HepG2 (cell line): ENCODE results near the gene TNFRSF25. TPM values are rescaled to one million over a fixed set of nuclear protein-coding genes. Genes with fewer than 3 reads are reported as not detected.

ENCODE experiments used
- ATAC-seq: fragments of 200-7000 bp; cut with Tn5 transposase; 3 replicates; pipeline ENCODE4 v1.9.1; 2020; ENCODE audit warnings: mild to moderate bottlenecking, moderate library complexity
- BruUV-seq: library from RNA; stranded (reverse); fragments of 400-500 nt; replicated peaks from 2 replicates; lab custom pipeline; 2021; lab: Mats Ljungman, UMichigan
- CTCF ChIA-PET: fragments of 300-600 bp; formaldehyde crosslinking; extraction: SDS; loops from one replicate; lab custom pipeline; 2021; ENCODE audit warnings: low total read pairs, inconsistent platforms, low intra/inter-chr PET ratio; lab: Yijun Ruan, JAX
- POLR2A ChIA-PET: fragments of 350-600 bp; sonication (Branson Sonifier 250); formaldehyde crosslinking; loops from one replicate; lab custom pipeline; 2020; ENCODE audit warnings: antibody characterized with exemption, inconsistent platforms; lab: Yijun Ruan, JAX
- DNase-seq: peaks from one replicate; pipeline ENCODE4 v3.0.0-alpha.2; 2015; ENCODE audit warnings: low spot score
- FAIRE-seq: peaks from 3 replicates; lab custom pipeline; 2011; peaks lifted over from hg19 to GRCh38; lab: Jason Lieb, UNC
- H2AFZ ChIP-seq: one replicate; pipeline ENCODE4 v1.6.1; 2011; ENCODE audit warnings: low read length, inconsistent platforms
- H3K27ac ChIP-seq: fragments of 300-600 bp; 3 replicates; pipeline ENCODE4 v1.8.0; 2011; ENCODE audit warnings: mixed run types, mild to moderate bottlenecking, mixed read lengths, low read length, inconsistent platforms; ENCODE audit not compliant: insufficient read depth; ENCODE audit errors: extremely low read length
- H3K27me3 ChIP-seq, 2 experiments: fragments of 200-600 bp in 1 of 2; 2 replicates in 1 of 2; 3 replicates in 1 of 2; pipeline versions ENCODE4 v1.6.0 to v1.8.0; 2011; ENCODE audit warnings: low read length in 2 of 2, mild to moderate bottlenecking in 2 of 2, moderate library complexity in 2 of 2, inconsistent platforms in 1 of 2; ENCODE audit not compliant: insufficient read depth in 2 of 2, control insufficient read depth in 1 of 2
- H3K36me3 ChIP-seq, 2 experiments: fragments of 200-600 bp in 1 of 2; replicated peaks in 1 of 2; 2 replicates in 1 of 2; 3 replicates in 1 of 2; pipeline versions ENCODE4 v1.5.1 to v1.8.0; 2011; ENCODE audit warnings: low read length in 2 of 2, inconsistent platforms in 1 of 2; ENCODE audit not compliant: insufficient read depth in 2 of 2, control insufficient read depth in 1 of 2
- H3K4me1 ChIP-seq: 2 replicates; pipeline ENCODE4 v1.5.1; 2012; ENCODE audit warnings: low read length, inconsistent platforms; ENCODE audit not compliant: insufficient read depth
- H3K4me2 ChIP-seq: 2 replicates; pipeline ENCODE4 v1.6.0; 2011; ENCODE audit warnings: low read depth, low read length, inconsistent platforms
- H3K4me3 ChIP-seq, 3 experiments: fragments of 200-600 bp in 1 of 3; sonication (generic), shearing (Covaris generic) in 1 of 3; replicated peaks in 1 of 3; 2 replicates each; pipeline ENCODE4 v1.5.1; 2011 to 2016; ENCODE audit warnings: low read length in 3 of 3, inconsistent platforms in 2 of 3, low read depth in 2 of 3, mild to moderate bottlenecking in 2 of 3, control low read depth in 1 of 3, mixed read lengths in 1 of 3; ENCODE audit not compliant: insufficient read depth in 1 of 3
- H3K79me2 ChIP-seq: one replicate; pipeline ENCODE4 v1.6.1; 2011; ENCODE audit warnings: low read length, inconsistent platforms; ENCODE audit not compliant: insufficient read depth
- H3K9ac ChIP-seq: 2 replicates; pipeline ENCODE4 v1.6.0; 2011; ENCODE audit warnings: mild to moderate bottlenecking, low read depth, low read length, inconsistent platforms; ENCODE audit not compliant: insufficient read depth
- H3K9me3 ChIP-seq: 2 replicates; pipeline ENCODE4 v1.5.1; 2012; ENCODE audit warnings: mild to moderate bottlenecking, low read length
- H4K20me1 ChIP-seq: 2 replicates; pipeline ENCODE4 v1.6.0; 2011; ENCODE audit warnings: inconsistent platforms, mild to moderate bottlenecking, low read length, moderate library complexity; ENCODE audit not compliant: insufficient read depth
- ATF4 ChIP-seq, 2 experiments: fragments of 450-650 bp in 1 of 2; sonication (generic) in 1 of 2; formaldehyde crosslinking; IDR thresholded peaks; 2 replicates each; pipeline versions ENCODE4 v1.5.0 to v1.8.0; 2020 to 2022; ENCODE audit warnings: mild to moderate bottlenecking in 1 of 2, missing genetic modification reagents in 1 of 2
- CHD4 ChIP-seq: fragments of 200-600 bp; sonication (generic); IDR thresholded peaks from 2 replicates; pipeline ENCODE4 v1.7.0; 2017; ENCODE audit warnings: mild to moderate bottlenecking, low read length, borderline replicate concordance
- KDM1A ChIP-seq: IDR thresholded peaks from 2 replicates; pipeline ENCODE4 v1.6.1; 2016; ENCODE audit warnings: missing compliant biosample characterization
- MBD4 ChIP-seq: IDR thresholded peaks from 2 replicates; pipeline ENCODE4 v1.6.1; 2012; ENCODE audit warnings: low read length, inconsistent platforms, borderline replicate concordance
- USF2 ChIP-seq, 2 experiments: sonication (generic) in 1 of 2; formaldehyde crosslinking in 1 of 2; IDR thresholded peaks; 2 replicates each; pipeline versions ENCODE4 v1.5.1 to v1.6.1; 2011 to 2020; ENCODE audit warnings: borderline replicate concordance in 1 of 2, low read depth in 1 of 2, low read length in 1 of 2, mild to moderate bottlenecking in 1 of 2, missing genetic modification reagents in 1 of 2, moderate library complexity in 1 of 2
- ZMYM3 ChIP-seq: sonication (generic); formaldehyde crosslinking; IDR thresholded peaks from 2 replicates; pipeline ENCODE4 v1.5.1; 2020; ENCODE audit warnings: mild to moderate bottlenecking, missing genetic modification reagents
- ZNF552 ChIP-seq: sonication (generic); formaldehyde crosslinking; IDR thresholded peaks from 2 replicates; pipeline ENCODE4 v1.9.0; 2022; ENCODE audit warnings: missing genetic modification reagents, mild to moderate bottlenecking, borderline replicate concordance
- ZNF556 ChIP-seq: sonication (generic); formaldehyde crosslinking; IDR thresholded peaks from 2 replicates; pipeline ENCODE4 v1.4.0; 2020; ENCODE audit warnings: mild to moderate bottlenecking, missing genetic modification reagents, borderline replicate concordance
- ZNF629 ChIP-seq: sonication (generic); formaldehyde crosslinking; conservative IDR thresholded peaks from 2 replicates; pipeline ENCODE4 v1.5.0; 2020; ENCODE audit warnings: missing genetic modification reagents
- WGBS: methylation state at CpG from one replicate; pipeline ENCODE4 v1.1.6; 2017; ENCODE audit warnings: low lambda C conversion rate; 5-methylcytosine and 5-hydroxymethylcytosine counted together
- in situ Hi-C: cut with HindIII; loops from 2 replicates; pipeline ENCODE4 v1.10.0; 2017; ENCODE audit warnings: low pct_unique_long_range_greater_than_20kb; ENCODE audit not compliant: extremely low pct_ligation_motif_present
- intact Hi-C: fragments of 100-400 bp; cut with micrococcal nuclease; formaldehyde crosslinking; loops from one replicate; pipeline ENCODE4 v1.10.0; 2022; ENCODE audit not compliant: unreplicated experiment
- polyA plus RNA-seq, 8 experiments: library from polyadenylated mRNA; depleted of rRNA in 3 of 8; stranded (reverse) in 7 of 8; unstranded in 1 of 8; fragments of >200 nt; fragmentation: Illumina TruSeq in 4 of 8; extraction: Trizol in 4 of 8; gene quantifications; 2 replicates each; pipeline versions ENCODE4 v1.2.1 to v1.2.3, GENCODE V29; 2011 to 2016; ENCODE audit warnings: low read depth in 4 of 8, missing spikeins in 1 of 8, mixed read lengths in 1 of 8; ENCODE audit not compliant: insufficient read depth in 1 of 8
- total RNA-seq, 5 experiments: library from RNA; depleted of rRNA; stranded (reverse); fragments of >200 nt; fragmentation: Illumina TruSeq; extraction: Trizol; gene quantifications; 2 replicates each; pipeline ENCODE4 v1.2.3, GENCODE V29; 2016; ENCODE audit warnings: low read depth in 1 of 5
- TF ChIP-seq, protein P1 (sequence below): sonication (generic); formaldehyde crosslinking; IDR thresholded peaks from 2 replicates; pipeline ENCODE4 v1.5.0; 2020; ENCODE audit warnings: mild to moderate bottlenecking, missing genetic modification reagents, moderate library complexity
- TF ChIP-seq, protein P2 (sequence below): sonication (generic); formaldehyde crosslinking; IDR thresholded peaks from 2 replicates; pipeline ENCODE4 v1.4.0; 2020; ENCODE audit warnings: missing genetic modification reagents

Gene TNFRSF25
- total and polyA plus RNA-seq, 2 of the 13 experiments (the other 11 are each of a cell fraction or from before 2014, with no cell fraction given), result 1.4 to 1.5 TPM

GRCh38 chr1:6501279-6501813, 35.4 kb upstream of the TNFRSF25 start:
- Histone ChIP-seq H3K4me3 (no peak overlapping the region), H3K9me3 (no peaks in the 10 kb centered on the region), H3K27me3 (peaks cover 34 to 84% of the 10 kb centered on the region in 2 experiments; a peak in 4 of 5 replicates), H3K9ac (no peak overlapping the region), H3K36me3 (no peaks in the 10 kb centered on the region), H3K79me2 (no peaks in the 10 kb centered on the region), H4K20me1 (no peaks in the 10 kb centered on the region), H3K4me1 (peaks cover 58% of the 10 kb centered on the region), H2AFZ (no peak overlapping the region), H3K27ac (no peak overlapping the region)
- WGBS, result 23% methylated on average over 9 of the region's 10 CpGs
- ChIA-PET POLR2A (interaction anchor here (0.5 kb wide), 1 partner anchor 51 kb away, joined by 3 read pairs; no protein-coding TSS in a partner anchor), CTCF (no interaction called here)
- intact Hi-C loops, result no loop called here
- FAIRE-seq (no peak), DNase-seq (no peak), ATAC-seq (no peak)
- no TSS peak for BruUV-seq
- TF ChIP-seq, protein P1, sequence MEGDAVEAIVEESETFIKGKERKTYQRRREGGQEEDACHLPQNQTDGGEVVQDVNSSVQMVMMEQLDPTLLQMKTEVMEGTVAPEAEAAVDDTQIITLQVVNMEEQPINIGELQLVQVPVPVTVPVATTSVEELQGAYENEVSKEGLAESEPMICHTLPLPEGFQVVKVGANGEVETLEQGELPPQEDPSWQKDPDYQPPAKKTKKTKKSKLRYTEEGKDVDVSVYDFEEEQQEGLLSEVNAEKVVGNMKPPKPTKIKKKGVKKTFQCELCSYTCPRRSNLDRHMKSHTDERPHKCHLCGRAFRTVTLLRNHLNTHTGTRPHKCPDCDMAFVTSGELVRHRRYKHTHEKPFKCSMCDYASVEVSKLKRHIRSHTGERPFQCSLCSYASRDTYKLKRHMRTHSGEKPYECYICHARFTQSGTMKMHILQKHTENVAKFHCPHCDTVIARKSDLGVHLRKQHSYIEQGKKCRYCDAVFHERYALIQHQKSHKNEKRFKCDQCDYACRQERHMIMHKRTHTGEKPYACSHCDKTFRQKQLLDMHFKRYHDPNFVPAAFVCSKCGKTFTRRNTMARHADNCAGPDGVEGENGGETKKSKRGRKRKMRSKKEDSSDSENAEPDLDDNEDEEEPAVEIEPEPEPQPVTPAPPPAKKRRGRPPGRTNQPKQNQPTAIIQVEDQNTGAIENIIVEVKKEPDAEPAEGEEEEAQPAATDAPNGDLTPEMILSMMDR (CRISPR knock-in tag), result peak; percentile 20; the same call in 1 of the 2 replicates
- TF ChIP-seq KDM1A (0 out of 2 replicates have a peak, but pooled peaks have one; percentile 59), ZMYM3 (CRISPR knock-in tag) (peak; percentile 90), ZNF556 (CRISPR knock-in tag) (no peak), ZNF552 (no peak), ATF4 (CRISPR knock-in tag; IDR thresholded peaks at IDR 0.05) (no peak), USF2 (IDR thresholded peaks at IDR 0.05; ENCODE audit: low read depth, low read length) (no peak), USF2 (CRISPR knock-in tag; IDR thresholded peaks at IDR 0.05; ENCODE audit: borderline replicate concordance) (no peak), MBD4 (no peak), CHD4 (0 out of 2 replicates have a peak, but pooled peaks have one; percentile 45), ZNF629 (CRISPR knock-in tag) (peak; percentile 98)
- TF ChIP-seq, protein P2, sequence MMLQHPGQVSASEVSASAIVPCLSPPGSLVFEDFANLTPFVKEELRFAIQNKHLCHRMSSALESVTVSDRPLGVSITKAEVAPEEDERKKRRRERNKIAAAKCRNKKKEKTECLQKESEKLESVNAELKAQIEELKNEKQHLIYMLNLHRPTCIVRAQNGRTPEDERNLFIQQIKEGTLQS (CRISPR knock-in tag), result no peak
- TF ChIP-seq, all 625 proteins: peak for 5
- in situ Hi-C loops, result no loop called here
- H3K4me2 ChIP-seq, result no peak overlapping the region
